Liver (tissue), 3 donors: ENCODE data around the gene TUBGCP2.

Source experiments
- FOXA1 ChIP-seq: IDR thresholded peaks from 2 replicates; pipeline ENCODE4 v1.6.1; 2016; ENCODE audit warnings: antibody characterized with exemption
- GABPA ChIP-seq, 2 donors: IDR thresholded peaks in 1 of 2; conservative IDR thresholded peaks in 1 of 2; 2 replicates each; pipeline ENCODE4 v1.6.1; 2016; ENCODE audit warnings: antibody characterized with exemption in 2 of 2, mild to moderate bottlenecking in 1 of 2, moderate library complexity in 1 of 2
- MAX ChIP-seq: IDR thresholded peaks from 2 replicates; pipeline ENCODE4 v1.6.1; 2016; ENCODE audit warnings: antibody characterized with exemption
- TAF1 ChIP-seq: conservative IDR thresholded peaks from 2 replicates; pipeline ENCODE4 v1.6.1; 2016; ENCODE audit warnings: antibody characterized with exemption, mild to moderate bottlenecking
- TF ChIP-seq, protein P1 (sequence below): fragments of 150-350 bp; IDR thresholded peaks from 2 replicates; pipeline ENCODE4 v1.5.1; 2017; ENCODE audit warnings: improper control_type of control experiment, low read depth, low read length; ENCODE audit not compliant: missing input control
- donor health status: healthy.
- donor health status: healthy.

- TF ChIP-seq, protein P1, sequence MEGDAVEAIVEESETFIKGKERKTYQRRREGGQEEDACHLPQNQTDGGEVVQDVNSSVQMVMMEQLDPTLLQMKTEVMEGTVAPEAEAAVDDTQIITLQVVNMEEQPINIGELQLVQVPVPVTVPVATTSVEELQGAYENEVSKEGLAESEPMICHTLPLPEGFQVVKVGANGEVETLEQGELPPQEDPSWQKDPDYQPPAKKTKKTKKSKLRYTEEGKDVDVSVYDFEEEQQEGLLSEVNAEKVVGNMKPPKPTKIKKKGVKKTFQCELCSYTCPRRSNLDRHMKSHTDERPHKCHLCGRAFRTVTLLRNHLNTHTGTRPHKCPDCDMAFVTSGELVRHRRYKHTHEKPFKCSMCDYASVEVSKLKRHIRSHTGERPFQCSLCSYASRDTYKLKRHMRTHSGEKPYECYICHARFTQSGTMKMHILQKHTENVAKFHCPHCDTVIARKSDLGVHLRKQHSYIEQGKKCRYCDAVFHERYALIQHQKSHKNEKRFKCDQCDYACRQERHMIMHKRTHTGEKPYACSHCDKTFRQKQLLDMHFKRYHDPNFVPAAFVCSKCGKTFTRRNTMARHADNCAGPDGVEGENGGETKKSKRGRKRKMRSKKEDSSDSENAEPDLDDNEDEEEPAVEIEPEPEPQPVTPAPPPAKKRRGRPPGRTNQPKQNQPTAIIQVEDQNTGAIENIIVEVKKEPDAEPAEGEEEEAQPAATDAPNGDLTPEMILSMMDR = no peak
- peak in 1 of 2 donors; percentile 63 for TF ChIP-seq GABPA (IDR thresholded peaks at IDR 0.05 in 1 of 2, conservative IDR thresholded peaks at IDR 0.05 in 1 of 2)
- no peak for TF ChIP-seq TAF1
- no peak for TF ChIP-seq FOXA1
- no peak for TF ChIP-seq MAX
Measured at GRCh38 chr10:133309100-133309719, 538 bp upstream of the TUBGCP2 start.
